A673 (cell line): Measurements from ENCODE around the gene CTSZ.

Experiments
- EZH2 ChIP-seq: fragments of 200-600 bp; sonication (generic); IDR thresholded peaks from 2 replicates; pipeline ENCODE4 v1.6.1; 2017; ENCODE audit warnings: borderline replicate concordance, low read depth, mild to moderate bottlenecking, mixed read lengths, antibody characterized with exemption, low read length; ENCODE audit not compliant: poor library complexity, severe bottlenecking
- TF ChIP-seq, protein P1 (sequence below): fragments of 300-800, 200-600 bp; sonication (generic); conservative IDR thresholded peaks from 2 replicates; pipeline ENCODE4 v1.5.1; 2017; ENCODE audit warnings: low read depth, mild to moderate bottlenecking, antibody characterized with exemption, low read length, moderate library complexity, mixed read lengths

DNA sequence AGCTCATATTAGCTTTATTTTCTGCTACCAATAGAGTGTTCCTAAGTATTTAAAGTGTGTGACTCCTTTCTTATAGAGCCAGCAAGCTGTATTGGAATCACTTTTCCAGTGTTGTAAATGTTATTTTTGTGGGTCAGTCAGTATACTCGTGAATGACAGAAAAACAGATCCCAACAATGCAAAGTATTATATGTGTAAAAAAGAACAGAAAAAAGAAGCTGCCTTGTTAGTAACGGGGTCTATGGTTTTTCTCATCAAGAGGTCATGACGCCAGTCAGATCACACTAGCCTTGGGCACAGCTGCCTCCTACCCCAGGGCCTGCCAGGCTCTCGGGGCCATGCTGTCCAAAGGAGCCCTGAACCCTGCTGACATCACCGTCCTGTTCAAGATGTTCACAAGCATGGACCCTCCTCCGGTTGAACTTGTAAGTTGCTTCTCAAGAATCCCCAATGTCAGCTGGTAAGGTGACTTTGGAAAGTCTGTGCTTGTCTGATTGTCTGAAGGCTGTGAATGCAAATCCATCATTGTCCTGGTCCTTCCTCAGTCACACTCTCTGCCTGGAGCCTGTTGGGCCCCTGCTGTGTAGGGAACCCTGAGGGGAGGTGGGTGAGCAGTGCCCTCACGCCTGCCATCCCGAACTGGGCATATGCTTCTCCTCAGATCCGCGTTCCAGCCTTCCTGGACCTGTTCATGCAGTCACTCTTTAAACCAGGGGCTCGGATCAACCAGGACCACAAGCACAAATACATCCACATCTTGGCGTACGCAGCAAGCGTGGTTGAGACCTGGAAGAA is 16.2 kb downstream of the CTSZ start:
- no peak for TF ChIP-seq EZH2
- TF ChIP-seq, protein P1, sequence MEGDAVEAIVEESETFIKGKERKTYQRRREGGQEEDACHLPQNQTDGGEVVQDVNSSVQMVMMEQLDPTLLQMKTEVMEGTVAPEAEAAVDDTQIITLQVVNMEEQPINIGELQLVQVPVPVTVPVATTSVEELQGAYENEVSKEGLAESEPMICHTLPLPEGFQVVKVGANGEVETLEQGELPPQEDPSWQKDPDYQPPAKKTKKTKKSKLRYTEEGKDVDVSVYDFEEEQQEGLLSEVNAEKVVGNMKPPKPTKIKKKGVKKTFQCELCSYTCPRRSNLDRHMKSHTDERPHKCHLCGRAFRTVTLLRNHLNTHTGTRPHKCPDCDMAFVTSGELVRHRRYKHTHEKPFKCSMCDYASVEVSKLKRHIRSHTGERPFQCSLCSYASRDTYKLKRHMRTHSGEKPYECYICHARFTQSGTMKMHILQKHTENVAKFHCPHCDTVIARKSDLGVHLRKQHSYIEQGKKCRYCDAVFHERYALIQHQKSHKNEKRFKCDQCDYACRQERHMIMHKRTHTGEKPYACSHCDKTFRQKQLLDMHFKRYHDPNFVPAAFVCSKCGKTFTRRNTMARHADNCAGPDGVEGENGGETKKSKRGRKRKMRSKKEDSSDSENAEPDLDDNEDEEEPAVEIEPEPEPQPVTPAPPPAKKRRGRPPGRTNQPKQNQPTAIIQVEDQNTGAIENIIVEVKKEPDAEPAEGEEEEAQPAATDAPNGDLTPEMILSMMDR = no peak
